Measurements from ENCODE around the gene DLD. TPM values are rescaled to one million over a fixed set of nuclear protein-coding genes. Genes with fewer than 3 reads are reported as not detected.

The DLD gene
- total RNA-seq, 1 experiment from 2014 or later, result 72.1 TPM

DNA sequence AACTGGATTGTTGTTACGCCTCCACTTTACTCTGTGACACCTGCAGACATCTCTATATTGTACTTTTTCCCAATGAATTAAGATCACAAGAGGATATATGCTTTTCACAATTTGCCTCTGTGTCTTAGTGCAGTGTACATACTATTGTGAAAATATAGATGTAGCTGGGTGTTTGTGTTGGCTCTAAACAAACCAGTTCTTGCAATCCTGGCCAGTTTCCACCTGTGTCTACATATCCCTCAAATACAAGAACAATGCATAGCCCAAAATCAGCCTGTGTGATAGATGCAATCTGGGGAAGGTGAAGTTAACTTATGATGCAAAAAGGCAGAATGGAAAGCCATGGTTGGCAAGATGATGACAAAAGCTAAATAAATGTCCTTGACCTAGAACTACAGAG, 36.5 kb upstream of the DLD start:
- no peaks in the 10 kb centered on the region for H3K27me3 Mint-ChIP-seq (ENCODE audit: low read depth)
- ChIA-PET POLR2A (no interaction called here), CTCF (interaction anchor here (0.5 kb wide), 1 partner anchor 13 kb away, joined by 4 read pairs; no protein-coding TSS in a partner anchor)
- no peaks in the 10 kb centered on the region for H3K9me3 Mint-ChIP-seq
- H3K4me3 Mint-ChIP-seq, result no peak overlapping the region
- TF ChIP-seq IRF2 (CRISPR knock-in tag; IDR thresholded peaks at IDR 0.05; ENCODE audit: borderline replicate concordance, low read depth) (no peak), SMAD4 (CRISPR knock-in tag; IDR thresholded peaks at IDR 0.05) (no peak), TEAD4 (CRISPR knock-in tag; IDR thresholded peaks at IDR 0.05) (no peak), SP1 (CRISPR knock-in tag; conservative IDR thresholded peaks at IDR 0.05) (no peak), ZNF219 (CRISPR knock-in tag; IDR thresholded peaks at IDR 0.05; ENCODE audit: borderline replicate concordance) (no peak)
- H3K4me1 Mint-ChIP-seq, result 0 out of 2 replicates have a peak, but pooled peaks cover 6% of the 10 kb centered on the region
- DNase-seq (ENCODE audit: low spot score) (no peak), ATAC-seq (no peak)
- H3K36me3 Mint-ChIP-seq, result no peaks in the 10 kb centered on the region
- H3K27ac Mint-ChIP-seq, result no peak overlapping the region

DNA sequence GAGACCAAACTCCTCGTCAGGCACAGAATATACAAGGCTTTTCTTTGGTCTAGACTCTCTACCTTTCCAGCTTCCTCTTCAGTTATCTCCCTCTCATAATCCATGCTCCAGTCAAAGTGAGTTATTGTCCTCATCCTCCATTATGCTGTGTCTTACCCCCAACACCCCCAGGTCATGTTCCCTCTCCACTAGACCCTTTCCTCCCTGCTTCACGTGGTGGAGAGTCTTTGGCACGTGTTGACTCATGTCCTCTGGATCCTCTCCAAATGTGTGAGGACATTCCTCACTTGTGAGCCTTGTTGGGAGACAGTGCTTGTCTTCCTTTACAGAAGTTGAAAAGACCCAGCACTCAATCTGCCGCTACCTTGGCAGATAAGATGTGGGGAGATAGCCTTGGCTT, 36.0 kb upstream of the DLD start:
- DNase-seq (ENCODE audit: low spot score) (no peak), ATAC-seq (no peak)
- no peaks in the 10 kb centered on the region for H3K36me3 Mint-ChIP-seq
- H3K27me3 Mint-ChIP-seq (ENCODE audit: low read depth), result no peaks in the 10 kb centered on the region
- 0 out of 2 replicates have a peak, but pooled peaks cover 6% of the 10 kb centered on the region for H3K4me1 Mint-ChIP-seq
- no peak overlapping the region for H3K27ac Mint-ChIP-seq
- POLR2A ChIA-PET, result no interaction called here
- no peak overlapping the region for H3K4me3 Mint-ChIP-seq
- TF ChIP-seq JAZF1 (CRISPR knock-in tag; IDR thresholded peaks at IDR 0.05), result no peak
- no peak for TF ChIP-seq GTF2I (CRISPR knock-in tag; conservative IDR thresholded peaks at IDR 0.05)
- TF ChIP-seq TCF7 (CRISPR knock-in tag; IDR thresholded peaks at IDR 0.05; ENCODE audit: low read depth), result no peak
- TF ChIP-seq, protein P1, sequence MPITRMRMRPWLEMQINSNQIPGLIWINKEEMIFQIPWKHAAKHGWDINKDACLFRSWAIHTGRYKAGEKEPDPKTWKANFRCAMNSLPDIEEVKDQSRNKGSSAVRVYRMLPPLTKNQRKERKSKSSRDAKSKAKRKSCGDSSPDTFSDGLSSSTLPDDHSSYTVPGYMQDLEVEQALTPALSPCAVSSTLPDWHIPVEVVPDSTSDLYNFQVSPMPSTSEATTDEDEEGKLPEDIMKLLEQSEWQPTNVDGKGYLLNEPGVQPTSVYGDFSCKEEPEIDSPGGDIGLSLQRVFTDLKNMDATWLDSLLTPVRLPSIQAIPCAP (CRISPR knock-in tag; IDR thresholded peaks at IDR 0.05), result no peak
- TF ChIP-seq, protein P2, sequence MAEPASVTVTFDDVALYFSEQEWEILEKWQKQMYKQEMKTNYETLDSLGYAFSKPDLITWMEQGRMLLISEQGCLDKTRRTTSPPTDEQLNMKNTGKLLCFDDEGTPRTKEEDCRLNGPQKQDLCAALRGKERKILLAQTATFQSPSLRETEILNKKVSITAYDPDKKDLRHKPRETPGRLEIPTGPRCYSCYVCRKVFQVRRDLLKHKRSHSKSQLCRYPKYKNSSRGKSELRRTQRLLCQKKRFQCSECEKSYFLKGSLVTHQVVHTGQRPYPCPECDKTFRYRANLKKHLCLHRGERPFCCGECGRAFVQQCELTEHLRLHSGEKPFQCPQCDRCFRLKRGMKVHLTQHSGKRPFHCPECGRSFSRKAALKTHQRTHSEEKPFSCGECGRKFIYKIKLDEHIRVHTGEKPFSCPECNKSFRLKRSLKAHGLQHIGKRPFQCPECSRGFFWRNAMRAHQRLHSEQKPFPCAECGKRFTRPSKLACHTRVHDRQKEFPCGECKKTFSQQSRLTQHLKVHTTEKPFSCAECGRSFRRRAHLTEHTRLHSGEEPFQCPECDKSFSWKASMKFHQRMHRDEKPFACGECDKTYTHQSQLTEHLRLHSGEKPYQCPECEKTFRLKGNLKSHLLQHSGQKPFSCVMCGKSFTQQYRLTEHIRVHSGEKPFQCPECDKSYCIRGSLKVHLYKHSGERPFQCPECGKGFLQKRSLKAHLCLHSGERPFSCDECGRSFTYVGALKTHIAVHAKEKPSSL (CRISPR knock-in tag; conservative IDR thresholded peaks at IDR 0.05), result no peak
- no peak for TF ChIP-seq NFYB (CRISPR knock-in tag; conservative IDR thresholded peaks at IDR 0.05; ENCODE audit: low read depth)
- TF ChIP-seq ZBTB21 (CRISPR knock-in tag; IDR thresholded peaks at IDR 0.05; ENCODE audit: borderline replicate concordance), result no peak
- TF ChIP-seq TEAD4 (CRISPR knock-in tag; IDR thresholded peaks at IDR 0.05), result no peak
- TF ChIP-seq, protein P3, sequence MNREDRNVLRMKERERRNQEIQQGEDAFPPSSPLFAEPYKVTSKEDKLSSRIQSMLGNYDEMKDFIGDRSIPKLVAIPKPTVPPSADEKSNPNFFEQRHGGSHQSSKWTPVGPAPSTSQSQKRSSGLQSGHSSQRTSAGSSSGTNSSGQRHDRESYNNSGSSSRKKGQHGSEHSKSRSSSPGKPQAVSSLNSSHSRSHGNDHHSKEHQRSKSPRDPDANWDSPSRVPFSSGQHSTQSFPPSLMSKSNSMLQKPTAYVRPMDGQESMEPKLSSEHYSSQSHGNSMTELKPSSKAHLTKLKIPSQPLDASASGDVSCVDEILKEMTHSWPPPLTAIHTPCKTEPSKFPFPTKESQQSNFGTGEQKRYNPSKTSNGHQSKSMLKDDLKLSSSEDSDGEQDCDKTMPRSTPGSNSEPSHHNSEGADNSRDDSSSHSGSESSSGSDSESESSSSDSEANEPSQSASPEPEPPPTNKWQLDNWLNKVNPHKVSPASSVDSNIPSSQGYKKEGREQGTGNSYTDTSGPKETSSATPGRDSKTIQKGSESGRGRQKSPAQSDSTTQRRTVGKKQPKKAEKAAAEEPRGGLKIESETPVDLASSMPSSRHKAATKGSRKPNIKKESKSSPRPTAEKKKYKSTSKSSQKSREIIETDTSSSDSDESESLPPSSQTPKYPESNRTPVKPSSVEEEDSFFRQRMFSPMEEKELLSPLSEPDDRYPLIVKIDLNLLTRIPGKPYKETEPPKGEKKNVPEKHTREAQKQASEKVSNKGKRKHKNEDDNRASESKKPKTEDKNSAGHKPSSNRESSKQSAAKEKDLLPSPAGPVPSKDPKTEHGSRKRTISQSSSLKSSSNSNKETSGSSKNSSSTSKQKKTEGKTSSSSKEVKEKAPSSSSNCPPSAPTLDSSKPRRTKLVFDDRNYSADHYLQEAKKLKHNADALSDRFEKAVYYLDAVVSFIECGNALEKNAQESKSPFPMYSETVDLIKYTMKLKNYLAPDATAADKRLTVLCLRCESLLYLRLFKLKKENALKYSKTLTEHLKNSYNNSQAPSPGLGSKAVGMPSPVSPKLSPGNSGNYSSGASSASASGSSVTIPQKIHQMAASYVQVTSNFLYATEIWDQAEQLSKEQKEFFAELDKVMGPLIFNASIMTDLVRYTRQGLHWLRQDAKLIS (CRISPR knock-in tag; IDR thresholded peaks at IDR 0.05; ENCODE audit: borderline replicate concordance), result no peak
- TF ChIP-seq GRHL2 (CRISPR knock-in tag; IDR thresholded peaks at IDR 0.05; ENCODE audit: insufficient replicate concordance, severe bottlenecking), result no peak
- no peaks in the 10 kb centered on the region for H3K9me3 Mint-ChIP-seq
- CTCF ChIA-PET, result no interaction called here

DNA sequence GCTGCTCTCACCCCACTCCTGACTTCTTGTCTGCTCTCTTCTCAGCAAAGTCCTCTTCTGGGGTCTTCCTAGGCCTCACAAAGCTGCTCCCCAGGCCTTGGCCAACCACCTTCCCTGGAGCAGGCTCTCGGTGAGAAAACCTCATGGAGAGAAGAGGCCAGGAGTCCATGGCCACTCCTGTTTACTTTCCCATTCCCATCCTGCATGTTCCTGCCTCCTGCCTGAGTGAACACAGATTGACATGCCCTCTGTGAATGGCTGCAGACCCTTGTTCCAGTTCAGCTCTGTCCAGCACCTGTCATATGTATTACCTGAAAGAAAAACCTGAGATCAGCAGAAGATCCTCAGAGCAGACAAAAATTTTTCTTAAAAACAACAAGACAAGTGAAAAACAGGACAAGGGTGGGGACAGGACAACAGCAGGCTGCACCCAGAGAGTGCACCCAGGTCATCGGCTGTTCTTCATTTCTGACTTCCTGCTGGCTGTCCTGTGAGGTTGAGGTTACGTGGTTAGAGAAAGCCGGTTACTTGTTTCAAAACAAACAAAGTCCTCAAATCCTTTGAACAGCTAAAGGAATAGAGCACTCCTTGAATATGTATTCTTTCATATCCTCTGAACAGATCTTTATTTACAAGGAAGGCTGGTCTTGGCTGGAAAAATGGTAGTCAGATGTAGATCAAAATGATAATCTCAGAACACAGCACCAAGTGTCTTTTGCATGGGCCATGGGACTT, 34.0 kb upstream of the DLD start:
- no peaks in the 10 kb centered on the region for H3K9me3 Mint-ChIP-seq
- H3K27me3 Mint-ChIP-seq (ENCODE audit: low read depth), result no peaks in the 10 kb centered on the region
- no peaks in the 10 kb centered on the region for H3K36me3 Mint-ChIP-seq
- no peaks in the 10 kb centered on the region for H3K4me1 Mint-ChIP-seq
- CTCF ChIA-PET, result interaction anchor here (1.1 kb wide), 1 partner anchor 18 kb away, joined by 4 read pairs; no protein-coding TSS in a partner anchor
- no peak overlapping the region for H3K27ac Mint-ChIP-seq
- POLR2A ChIA-PET, result no interaction called here
- ATAC-seq (no peak), DNase-seq (ENCODE audit: low spot score) (no peak)
- H3K4me3 Mint-ChIP-seq, result no peak overlapping the region
- 0 out of 2 replicates have a peak, but pooled peaks have one; percentile 24 for TF ChIP-seq GABPB1 (CRISPR knock-in tag; IDR thresholded peaks at IDR 0.05)
- no peak for TF ChIP-seq GTF2I (CRISPR knock-in tag; conservative IDR thresholded peaks at IDR 0.05)
- TF ChIP-seq, protein P4, sequence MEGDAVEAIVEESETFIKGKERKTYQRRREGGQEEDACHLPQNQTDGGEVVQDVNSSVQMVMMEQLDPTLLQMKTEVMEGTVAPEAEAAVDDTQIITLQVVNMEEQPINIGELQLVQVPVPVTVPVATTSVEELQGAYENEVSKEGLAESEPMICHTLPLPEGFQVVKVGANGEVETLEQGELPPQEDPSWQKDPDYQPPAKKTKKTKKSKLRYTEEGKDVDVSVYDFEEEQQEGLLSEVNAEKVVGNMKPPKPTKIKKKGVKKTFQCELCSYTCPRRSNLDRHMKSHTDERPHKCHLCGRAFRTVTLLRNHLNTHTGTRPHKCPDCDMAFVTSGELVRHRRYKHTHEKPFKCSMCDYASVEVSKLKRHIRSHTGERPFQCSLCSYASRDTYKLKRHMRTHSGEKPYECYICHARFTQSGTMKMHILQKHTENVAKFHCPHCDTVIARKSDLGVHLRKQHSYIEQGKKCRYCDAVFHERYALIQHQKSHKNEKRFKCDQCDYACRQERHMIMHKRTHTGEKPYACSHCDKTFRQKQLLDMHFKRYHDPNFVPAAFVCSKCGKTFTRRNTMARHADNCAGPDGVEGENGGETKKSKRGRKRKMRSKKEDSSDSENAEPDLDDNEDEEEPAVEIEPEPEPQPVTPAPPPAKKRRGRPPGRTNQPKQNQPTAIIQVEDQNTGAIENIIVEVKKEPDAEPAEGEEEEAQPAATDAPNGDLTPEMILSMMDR (IDR thresholded peaks at IDR 0.05), result no peak
- TF ChIP-seq FOXK1 (CRISPR knock-in tag; IDR thresholded peaks at IDR 0.05), result no peak
- TF ChIP-seq ZNF416 (CRISPR knock-in tag; IDR thresholded peaks at IDR 0.05), result no peak
- TF ChIP-seq, protein P5, sequence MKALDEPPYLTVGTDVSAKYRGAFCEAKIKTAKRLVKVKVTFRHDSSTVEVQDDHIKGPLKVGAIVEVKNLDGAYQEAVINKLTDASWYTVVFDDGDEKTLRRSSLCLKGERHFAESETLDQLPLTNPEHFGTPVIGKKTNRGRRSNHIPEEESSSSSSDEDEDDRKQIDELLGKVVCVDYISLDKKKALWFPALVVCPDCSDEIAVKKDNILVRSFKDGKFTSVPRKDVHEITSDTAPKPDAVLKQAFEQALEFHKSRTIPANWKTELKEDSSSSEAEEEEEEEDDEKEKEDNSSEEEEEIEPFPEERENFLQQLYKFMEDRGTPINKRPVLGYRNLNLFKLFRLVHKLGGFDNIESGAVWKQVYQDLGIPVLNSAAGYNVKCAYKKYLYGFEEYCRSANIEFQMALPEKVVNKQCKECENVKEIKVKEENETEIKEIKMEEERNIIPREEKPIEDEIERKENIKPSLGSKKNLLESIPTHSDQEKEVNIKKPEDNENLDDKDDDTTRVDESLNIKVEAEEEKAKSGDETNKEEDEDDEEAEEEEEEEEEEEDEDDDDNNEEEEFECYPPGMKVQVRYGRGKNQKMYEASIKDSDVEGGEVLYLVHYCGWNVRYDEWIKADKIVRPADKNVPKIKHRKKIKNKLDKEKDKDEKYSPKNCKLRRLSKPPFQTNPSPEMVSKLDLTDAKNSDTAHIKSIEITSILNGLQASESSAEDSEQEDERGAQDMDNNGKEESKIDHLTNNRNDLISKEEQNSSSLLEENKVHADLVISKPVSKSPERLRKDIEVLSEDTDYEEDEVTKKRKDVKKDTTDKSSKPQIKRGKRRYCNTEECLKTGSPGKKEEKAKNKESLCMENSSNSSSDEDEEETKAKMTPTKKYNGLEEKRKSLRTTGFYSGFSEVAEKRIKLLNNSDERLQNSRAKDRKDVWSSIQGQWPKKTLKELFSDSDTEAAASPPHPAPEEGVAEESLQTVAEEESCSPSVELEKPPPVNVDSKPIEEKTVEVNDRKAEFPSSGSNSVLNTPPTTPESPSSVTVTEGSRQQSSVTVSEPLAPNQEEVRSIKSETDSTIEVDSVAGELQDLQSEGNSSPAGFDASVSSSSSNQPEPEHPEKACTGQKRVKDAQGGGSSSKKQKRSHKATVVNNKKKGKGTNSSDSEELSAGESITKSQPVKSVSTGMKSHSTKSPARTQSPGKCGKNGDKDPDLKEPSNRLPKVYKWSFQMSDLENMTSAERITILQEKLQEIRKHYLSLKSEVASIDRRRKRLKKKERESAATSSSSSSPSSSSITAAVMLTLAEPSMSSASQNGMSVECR (CRISPR knock-in tag; IDR thresholded peaks at IDR 0.05; ENCODE audit: borderline replicate concordance), result no peak
